DOHH2 (cell line): ENCODE data around the gene HSDL2.

Experiments used
- EZH2phosphoT487 ChIP-seq: fragments of 200-600 bp; sonication (generic); IDR thresholded peaks from 2 replicates; pipeline ENCODE4 v1.6.1; 2017; ENCODE audit warnings: borderline replicate concordance, mild to moderate bottlenecking, antibody characterized with exemption, low read length, moderate library complexity, mixed read lengths
- TF ChIP-seq, protein P1 (sequence below): fragments of 200-600 bp; sonication (generic); IDR thresholded peaks from one replicate; pipeline ENCODE4 v1.5.1; 2014; ENCODE audit warnings: antibody characterized with exemption, mild to moderate bottlenecking, low read depth, low read length; ENCODE audit not compliant: poor library complexity, severe bottlenecking

GRCh38 chr9:112520656-112521055 lies 140.7 kb downstream of the HSDL2 start:
- TF ChIP-seq, protein P1, sequence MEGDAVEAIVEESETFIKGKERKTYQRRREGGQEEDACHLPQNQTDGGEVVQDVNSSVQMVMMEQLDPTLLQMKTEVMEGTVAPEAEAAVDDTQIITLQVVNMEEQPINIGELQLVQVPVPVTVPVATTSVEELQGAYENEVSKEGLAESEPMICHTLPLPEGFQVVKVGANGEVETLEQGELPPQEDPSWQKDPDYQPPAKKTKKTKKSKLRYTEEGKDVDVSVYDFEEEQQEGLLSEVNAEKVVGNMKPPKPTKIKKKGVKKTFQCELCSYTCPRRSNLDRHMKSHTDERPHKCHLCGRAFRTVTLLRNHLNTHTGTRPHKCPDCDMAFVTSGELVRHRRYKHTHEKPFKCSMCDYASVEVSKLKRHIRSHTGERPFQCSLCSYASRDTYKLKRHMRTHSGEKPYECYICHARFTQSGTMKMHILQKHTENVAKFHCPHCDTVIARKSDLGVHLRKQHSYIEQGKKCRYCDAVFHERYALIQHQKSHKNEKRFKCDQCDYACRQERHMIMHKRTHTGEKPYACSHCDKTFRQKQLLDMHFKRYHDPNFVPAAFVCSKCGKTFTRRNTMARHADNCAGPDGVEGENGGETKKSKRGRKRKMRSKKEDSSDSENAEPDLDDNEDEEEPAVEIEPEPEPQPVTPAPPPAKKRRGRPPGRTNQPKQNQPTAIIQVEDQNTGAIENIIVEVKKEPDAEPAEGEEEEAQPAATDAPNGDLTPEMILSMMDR: no peak
- TF ChIP-seq EZH2phosphoT487: no peak
